Activated naive CD4-positive, alpha-beta T cell treated with anti-CD3 and anti-CD28 coated beads, Interleukin-2, amount 50 U/mL, for 16 hours (primary cell): ENCODE data around the gene S1PR2.
"Not testable (repeated sequence)": the region's sequence is repeated elsewhere in the genome, so short reads cannot be mapped to it uniquely, and the experiment has no call there.

Experiments
- DNase-seq: peaks from one replicate; pipeline ENCODE4 v3.0.0-alpha.2; 2020

S1PR2 gene

DNA sequence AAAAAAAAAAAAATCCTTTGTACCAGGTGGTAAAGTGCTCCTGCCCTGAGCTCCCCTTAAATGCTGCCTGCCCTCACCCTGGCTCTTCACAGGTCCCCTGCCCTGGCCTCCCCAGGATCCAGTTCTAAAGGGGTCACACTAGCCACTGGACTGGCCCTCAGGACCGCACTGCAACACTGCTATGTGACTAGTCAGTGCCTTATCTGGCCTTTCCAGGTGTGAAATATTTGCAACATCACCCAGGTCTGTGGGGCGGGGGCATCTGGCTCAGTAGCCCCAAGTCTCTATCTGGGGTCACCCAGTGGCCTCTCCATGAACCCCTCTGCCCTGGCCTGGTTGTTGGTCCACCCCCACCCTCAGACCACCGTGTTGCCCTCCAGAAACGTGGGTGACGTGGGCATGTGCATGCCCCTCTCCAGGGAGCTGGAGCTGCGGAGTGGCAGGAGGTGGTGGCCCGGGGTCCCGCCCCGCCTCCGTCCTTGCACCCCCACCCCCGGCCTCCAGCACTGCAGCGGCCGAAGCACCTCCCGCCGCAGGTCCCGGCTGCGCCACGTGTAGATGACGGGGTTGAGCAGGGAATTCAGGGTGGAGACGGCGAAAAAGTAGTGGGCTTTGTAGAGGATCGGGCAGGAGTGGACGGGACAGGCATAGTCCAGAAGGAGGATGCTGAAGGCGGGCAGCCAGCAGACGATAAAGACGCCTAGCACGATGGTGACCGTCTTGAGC, 7.5 kb downstream of the S1PR2 start:
- no peak for DNase-seq

DNA sequence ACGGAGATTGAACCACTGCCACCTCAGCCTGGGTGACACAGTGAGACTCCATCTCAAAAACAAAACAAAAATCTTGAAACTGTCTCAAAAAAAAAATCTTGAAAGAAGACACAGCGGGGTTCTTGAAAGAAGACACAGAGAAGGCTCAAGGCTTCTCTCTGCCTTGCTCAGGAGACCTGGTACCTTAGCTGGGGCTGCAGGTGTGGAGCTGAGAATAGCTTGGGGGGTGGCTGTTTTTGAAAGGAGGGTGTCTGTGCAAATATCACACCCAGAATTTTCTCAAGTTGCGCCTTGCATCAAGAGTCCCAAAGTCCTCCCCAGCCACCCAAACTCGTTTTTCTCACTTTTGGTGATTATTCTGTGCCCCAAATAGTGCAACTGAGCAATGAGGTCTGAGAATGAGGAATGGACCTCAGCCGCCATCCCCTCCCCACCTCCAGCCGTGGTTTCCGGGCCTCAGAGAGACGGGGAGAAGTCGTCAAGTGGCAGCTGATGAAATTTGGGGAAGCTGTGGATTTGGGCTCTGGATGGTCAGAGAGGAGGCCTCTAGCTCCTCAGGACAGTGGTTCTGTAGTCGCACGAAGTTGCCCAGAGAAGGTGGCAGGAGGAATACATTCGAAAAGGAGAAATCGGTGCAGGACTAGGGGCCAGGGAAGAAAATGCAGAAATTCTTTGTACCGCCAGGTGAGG, 8.8 kb downstream of the S1PR2 start:
- DNase-seq, result no peak

DNA sequence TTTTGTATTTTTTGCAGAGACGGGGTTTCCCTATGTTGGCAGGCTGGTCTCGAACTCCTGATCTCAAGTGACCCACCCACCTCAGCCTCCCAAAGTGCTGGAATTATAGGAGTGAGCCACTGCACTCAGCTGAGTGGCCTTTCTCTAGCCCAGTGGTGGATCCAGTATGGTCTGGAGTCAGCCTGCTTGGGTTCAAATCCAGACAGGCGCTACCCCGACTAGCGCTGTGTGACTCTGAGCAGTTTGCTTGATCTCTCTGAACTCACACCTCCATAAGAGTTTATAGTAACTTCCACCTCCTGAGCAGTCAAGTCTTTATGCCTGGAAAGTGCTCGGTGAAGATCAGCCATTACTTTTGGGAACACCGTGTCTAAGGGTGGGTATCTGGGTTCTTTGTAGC, 10.4 kb downstream of the S1PR2 start:
- no peak for DNase-seq

DNA sequence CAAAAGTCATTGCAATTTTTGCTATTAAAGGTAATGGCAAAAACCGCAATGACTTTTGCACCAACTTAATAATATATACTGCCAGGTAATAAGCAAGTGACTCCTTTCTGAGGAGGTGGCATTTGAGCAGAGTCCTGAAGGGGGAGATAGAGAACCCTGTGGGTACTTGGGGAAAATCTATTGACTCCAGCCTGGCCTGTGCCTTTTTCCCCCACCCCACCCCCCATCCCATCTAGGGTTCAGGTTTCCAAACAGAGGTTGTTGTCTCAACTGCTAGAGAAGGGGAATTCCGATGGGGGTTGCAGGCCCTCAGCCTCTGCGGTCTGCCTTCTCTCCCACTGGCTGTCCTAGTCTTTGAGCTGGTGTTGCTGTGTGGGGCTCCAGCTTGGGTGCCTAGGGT, 11.5 kb downstream of the S1PR2 start:
- no peak for DNase-seq

DNA sequence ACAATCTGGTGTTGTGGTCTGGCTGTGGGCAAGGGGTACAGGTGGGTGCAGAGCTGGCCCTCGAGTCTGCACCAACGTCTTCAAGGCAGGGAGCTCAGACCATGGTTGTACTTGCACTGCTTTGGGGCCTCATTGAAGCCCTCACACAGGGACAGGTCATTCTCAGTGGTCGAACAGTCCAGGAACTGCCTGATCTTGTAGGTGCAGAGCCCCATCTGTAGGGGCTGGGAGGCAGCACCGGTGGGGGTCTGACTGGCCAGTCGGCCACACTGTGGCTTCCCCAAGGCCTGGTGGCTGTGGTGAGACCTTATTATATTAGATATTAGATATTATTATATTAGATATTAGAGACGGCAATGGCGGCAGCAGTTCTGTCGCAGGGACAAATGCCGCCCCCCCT, 14.0 kb downstream of the S1PR2 start:
- DNase-seq, result no peak

DNA sequence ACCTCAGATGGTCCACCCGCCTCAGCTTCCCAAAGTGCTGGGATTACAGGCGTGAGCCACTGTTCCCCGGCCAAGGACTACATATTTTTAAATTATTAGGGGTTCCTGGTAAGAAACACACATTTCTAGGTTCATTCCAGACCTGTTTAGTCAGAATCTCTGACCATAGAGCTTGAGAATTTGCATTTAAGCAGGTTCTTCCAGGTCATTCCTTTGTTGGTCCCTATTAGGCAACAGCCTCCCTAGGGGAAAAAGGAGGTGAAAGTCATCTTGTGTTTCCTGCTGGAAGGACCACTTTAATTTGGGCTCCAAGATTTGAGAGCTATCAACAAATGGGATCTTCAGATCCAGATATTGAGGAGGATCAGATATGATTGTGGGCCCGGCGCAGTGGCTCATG, 16.3 kb downstream of the S1PR2 start:
- DNase-seq, result no peak

GRCh38 chr19:10211691-10212090, 19.4 kb downstream of the S1PR2 start:
- DNase-seq, result no peak

GRCh38 chr19:10211061-10211460, 20.1 kb downstream of the S1PR2 start:
- no peak for DNase-seq

DNA sequence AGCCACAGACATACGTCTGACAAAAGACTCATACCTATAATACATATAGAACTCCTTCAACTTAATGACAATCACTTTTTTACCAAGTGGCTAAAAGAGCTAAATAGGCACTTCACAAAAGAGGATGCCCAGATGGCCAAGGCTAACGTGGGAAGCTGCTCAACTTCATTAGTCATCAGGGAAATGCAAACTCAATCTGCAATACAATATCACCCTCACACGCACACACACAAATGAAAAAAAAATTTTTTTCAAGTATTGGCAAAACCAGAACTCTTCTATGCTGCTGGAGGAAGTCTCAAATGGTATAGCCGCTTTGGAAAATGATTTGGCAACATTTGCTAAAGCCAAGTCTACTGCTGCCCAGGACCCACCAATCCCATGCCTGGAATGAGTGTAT, 21.8 kb downstream of the S1PR2 start:
- DNase-seq, result no peak

- DNase-seq, result no peak
These were observed 24.1 kb downstream of the S1PR2 start for GRCh38 chr19:10207026-10207425.

GRCh38 chr19:10206226-10206885, 24.8 kb downstream of the S1PR2 start:
- DNase-seq, result no peak

DNA sequence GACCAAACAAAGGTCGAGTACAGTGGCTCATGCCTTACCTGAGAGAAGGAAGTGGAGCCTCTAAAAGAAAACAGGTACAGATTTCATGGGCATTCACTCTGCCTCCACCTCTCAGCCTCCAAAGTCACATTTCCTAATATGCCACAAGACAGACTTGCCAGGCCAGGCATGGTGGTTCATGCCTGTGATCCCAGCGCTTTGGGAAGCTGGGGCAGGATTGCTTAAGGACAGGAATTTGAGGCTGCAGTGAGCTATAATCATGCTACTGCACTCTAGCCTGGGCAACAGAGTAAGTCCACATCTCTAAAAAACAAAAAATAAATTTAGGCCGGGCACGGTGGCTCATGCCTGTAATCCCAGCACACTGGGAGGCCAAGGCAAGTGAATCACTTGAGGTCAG, 25.5 kb downstream of the S1PR2 start:
- DNase-seq, result no peak

DNA sequence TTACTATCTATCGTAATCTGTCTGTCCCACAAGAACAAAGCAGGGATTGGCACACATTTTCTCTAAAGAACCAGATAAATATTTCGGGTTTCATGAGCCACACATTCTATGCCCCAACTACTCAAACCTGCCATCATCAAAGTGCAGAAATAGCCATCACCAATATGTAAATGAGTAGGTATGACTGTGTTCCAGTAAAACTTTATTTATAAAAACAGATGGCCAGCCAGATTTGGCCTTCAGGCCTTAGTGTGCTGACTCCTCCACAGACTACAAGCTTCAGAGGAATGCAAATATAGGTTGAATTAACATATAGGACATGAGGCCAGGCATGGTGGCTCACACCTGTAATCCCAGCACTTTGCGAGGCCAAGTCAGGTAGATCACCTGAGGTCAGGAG, 27.4 kb downstream of the S1PR2 start:
- DNase-seq, result no peak

- no peak for DNase-seq
These were observed 30.0 kb downstream of the S1PR2 start for GRCh38 chr19:10201176-10201575.

DNA sequence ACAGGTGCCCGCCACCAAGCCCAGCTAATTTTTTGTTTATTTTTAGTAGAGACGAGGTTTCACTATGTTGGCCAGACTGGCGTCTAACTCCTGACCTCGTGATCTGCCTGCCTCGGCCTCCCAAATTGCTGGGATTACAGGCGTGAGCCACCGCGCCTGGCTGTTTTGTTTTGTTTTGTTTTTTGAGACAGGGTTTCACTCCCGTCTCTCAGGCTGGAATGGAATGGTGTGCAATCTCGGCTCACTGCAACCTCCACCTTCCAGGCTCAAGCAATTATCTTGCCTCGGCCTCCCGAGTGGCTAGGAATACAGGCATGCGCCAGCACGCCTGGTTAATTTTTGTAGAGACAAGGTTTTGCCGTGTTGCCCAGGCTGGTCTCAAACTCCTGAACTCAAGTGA, 31.0 kb downstream of the S1PR2 start:
- DNase-seq, result not testable (repeated sequence)

DNA sequence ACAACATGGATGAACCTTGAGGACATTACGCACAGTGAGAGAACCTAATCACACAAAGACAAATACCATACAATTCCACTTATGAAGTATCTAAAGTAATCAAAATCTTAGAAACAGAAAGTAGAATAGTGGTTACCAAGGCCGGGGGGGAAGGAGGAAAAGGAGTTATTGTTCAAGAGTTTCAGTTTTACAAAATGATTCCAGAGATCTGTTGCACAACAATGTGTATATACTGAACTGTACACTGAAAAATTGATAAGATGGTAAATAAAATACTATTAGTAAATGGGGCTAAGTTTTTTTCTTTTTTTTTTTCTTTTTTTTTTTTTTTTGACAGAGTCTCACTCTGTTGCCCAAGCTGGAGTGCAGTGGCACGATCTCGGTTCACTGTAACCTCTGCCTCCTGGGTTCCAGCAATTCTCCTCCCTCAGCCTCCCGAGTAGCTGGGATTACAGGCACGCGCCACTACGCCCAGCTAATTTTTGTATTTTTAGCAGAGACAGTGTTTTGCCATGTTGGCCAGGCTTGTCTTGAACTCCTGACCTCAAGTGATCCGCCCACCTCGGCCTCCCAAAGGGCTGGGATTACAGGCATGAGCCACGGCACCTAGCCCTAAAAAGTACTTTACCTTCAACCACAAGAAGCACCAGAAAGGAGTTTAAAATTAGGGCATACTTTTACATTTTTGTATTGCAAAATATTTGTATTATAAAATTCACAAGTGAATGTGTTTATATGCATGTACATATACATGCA, 32.1 kb downstream of the S1PR2 start:
- DNase-seq, result peak; percentile 19

GRCh38 chr19:10195199-10195519, 36.0 kb downstream of the S1PR2 start:
- no peak for DNase-seq

DNA sequence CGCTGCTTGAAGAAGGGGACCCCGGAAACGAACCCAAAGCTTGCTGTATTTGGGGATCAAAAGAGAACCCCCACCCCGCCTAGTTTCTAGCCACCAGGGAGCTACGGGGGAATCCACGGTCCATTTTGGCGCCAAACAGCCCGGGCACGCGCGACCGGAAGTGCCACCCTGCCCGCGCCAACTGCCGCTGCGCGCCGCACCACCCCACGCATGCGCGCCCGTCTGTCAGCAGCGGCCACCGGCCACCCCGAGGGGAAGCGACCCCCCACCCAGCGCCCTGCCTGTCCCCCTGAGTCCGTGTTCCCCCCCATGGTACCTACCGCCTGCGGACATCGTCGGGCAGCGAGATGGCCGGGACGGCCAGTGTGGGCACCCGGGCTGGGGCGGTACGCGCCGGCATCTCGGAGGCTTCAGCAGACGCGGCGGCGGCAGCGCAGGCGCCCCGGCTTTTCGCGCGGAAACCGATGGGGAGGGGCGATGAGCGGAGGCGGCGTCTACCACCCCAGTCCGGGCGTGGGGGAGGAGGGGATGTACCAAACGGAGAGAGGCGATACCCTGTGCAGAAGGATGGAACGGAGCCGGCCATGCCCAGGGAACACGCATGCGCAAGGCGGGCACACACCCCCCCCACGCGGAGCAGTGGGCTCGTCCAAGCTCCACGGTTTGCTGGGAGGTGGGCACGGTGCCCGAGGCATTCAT, 36.5 kb downstream of the S1PR2 start, which contains the start of gene DNMT1:
Gene DNMT1, minus strand, starts transcription at position 454 of the 699 bp plus-strand sequence. Its CDS starts 54 bp downstream, at position 400.
- peak; percentile 98 for DNase-seq

- peak; percentile 41 for DNase-seq
These were observed 37.2 kb downstream of the S1PR2 start for GRCh38 chr19:10193790-10194499.

GRCh38 chr19:10192922-10193321, 38.2 kb downstream of the S1PR2 start:
- DNase-seq, result no peak

- DNase-seq, result no peak
These were observed 39.8 kb downstream of the S1PR2 start for GRCh38 chr19:10191347-10191746.

DNA sequence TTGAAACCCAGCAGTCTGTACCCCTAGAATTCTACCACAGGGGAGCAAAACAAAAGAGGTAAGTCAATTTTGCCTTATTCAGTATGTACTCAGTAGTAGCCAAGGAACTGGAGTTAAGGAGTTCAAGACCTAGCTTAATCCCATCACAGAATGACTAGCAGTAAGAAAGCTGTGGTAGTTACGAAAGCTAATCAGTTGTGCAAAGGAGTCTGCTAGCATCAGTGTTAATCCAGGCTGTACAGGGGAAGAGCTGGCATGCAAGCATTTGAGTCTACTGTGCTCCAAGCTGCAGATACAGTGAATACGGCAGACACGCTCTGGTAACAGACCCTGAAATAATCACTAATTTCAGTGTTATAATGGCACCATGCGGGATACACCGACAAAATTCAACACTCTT, 41.1 kb downstream of the S1PR2 start:
- DNase-seq, result no peak
